GM19397 (cell line): ENCODE data around the gene TRPM3.

Experiments
- ATAC-seq: cut with Tn5 transposase; IDR thresholded peaks from one replicate; pipeline ENCODE4 v1.9.1; 2021; ENCODE audit warnings: mild to moderate bottlenecking, moderate library complexity; ENCODE audit not compliant: unreplicated experiment

Gene TRPM3

GRCh38 chr9:70594386-70594944 is 527.0 kb downstream of the TRPM3 start:
- no peak for ATAC-seq

GRCh38 chr9:70593241-70593640 is 528.2 kb downstream of the TRPM3 start:
- no peak for ATAC-seq

GRCh38 chr9:70590315-70590677 is 531.1 kb downstream of the TRPM3 start:
- ATAC-seq, result no peak

- ATAC-seq, result no peak
Observed at GRCh38 chr9:70589571-70590314, 531.7 kb downstream of the TRPM3 start.

GRCh38 chr9:70588999-70589398 is 532.4 kb downstream of the TRPM3 start:
- ATAC-seq, result no peak

- ATAC-seq, result no peak
Observed at GRCh38 chr9:70588381-70588780, 533.0 kb downstream of the TRPM3 start.

GRCh38 chr9:70587201-70587600 is 534.2 kb downstream of the TRPM3 start:
- no peak for ATAC-seq

- no peak for ATAC-seq
Observed at GRCh38 chr9:70586476-70586875, 534.9 kb downstream of the TRPM3 start.

GRCh38 chr9:70581955-70582350 is 539.5 kb downstream of the TRPM3 start:
- ATAC-seq, result no peak

GRCh38 chr9:70581214-70581954 is 540.0 kb downstream of the TRPM3 start:
- no peak for ATAC-seq

GRCh38 chr9:70580606-70581195 is 540.7 kb downstream of the TRPM3 start:
- no peak for ATAC-seq

- ATAC-seq, result no peak
Observed at GRCh38 chr9:70579686-70580085, 541.7 kb downstream of the TRPM3 start.

GRCh38 chr9:70578720-70579119 is 542.7 kb downstream of the TRPM3 start:
- ATAC-seq, result no peak

- no peak for ATAC-seq
Observed at GRCh38 chr9:70577671-70578070, 543.8 kb downstream of the TRPM3 start.

GRCh38 chr9:70576116-70576515 is 545.3 kb downstream of the TRPM3 start:
- ATAC-seq, result no peak

GRCh38 chr9:70574151-70574837 is 547.1 kb downstream of the TRPM3 start:
- no peak for ATAC-seq

GRCh38 chr9:70573308-70573707 is 548.1 kb downstream of the TRPM3 start:
- ATAC-seq, result no peak

GRCh38 chr9:70571258-70571657 is 550.2 kb downstream of the TRPM3 start:
- ATAC-seq, result no peak

GRCh38 chr9:70569791-70570190 is 551.6 kb downstream of the TRPM3 start:
- ATAC-seq, result no peak

GRCh38 chr9:70569070-70569772 is 552.2 kb downstream of the TRPM3 start:
- ATAC-seq, result no peak

- no peak for ATAC-seq
Observed at GRCh38 chr9:70567511-70567910, 553.9 kb downstream of the TRPM3 start.
